ENCODE results near the gene HARBI1.
A peak's percentile ranks its signal among the peaks of the same experiment; 100 is the strongest.

The HARBI1 gene

DNA sequence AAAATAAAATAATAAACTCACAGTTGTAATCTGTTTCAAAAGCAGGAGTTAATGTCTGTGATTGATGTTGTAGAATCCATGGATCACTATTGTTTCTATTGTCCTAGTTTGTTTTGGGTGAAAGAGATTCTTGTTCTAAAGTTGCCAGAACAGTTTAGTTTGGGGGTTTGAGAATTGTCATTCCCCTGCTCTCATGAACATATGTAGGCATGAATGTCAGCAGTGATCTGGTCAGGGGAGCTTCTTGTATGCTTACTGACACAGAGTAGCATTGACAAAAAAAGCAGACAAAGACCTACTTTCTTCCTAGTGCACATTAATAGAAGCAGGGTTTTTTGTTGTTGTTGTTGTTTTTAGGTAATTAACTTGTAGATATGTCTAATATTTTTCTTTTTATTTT lies 44.8 kb upstream of the HARBI1 start:
- ChIA-PET CTCF (interaction anchor here (0.7 to 1.3 kb wide), 2 partner anchors 9 to 12 kb away, joined by 3 to 4 read pairs; no protein-coding TSS in a partner anchor), POLR2A (interaction anchor here (0.6 kb wide), 1 partner anchor 274 kb away, joined by 3 read pairs; no protein-coding TSS in a partner anchor)
- Histone ChIP-seq H3K4me3 (ENCODE audit: control insufficient read depth in 1 of 7, extremely low read depth in 1 of 7, insufficient read depth in 4 of 7, low read depth in 2 of 7, low read length in 6 of 7) (no peak overlapping the region), H3K27me3 (replicated peaks in 2 of 5; ENCODE audit: control insufficient read depth in 4 of 5, insufficient read depth in 5 of 5, low read length in 4 of 5) (no peaks in the 10 kb centered on the region), H3K36me3 (ENCODE audit: control insufficient read depth in 4 of 4, insufficient read depth in 4 of 4, low read length in 3 of 4) (peaks cover 34 to 87% (median 62%) of the 10 kb centered on the region in 4 experiments), H3K4me1 (ENCODE audit: control extremely low read depth in 1 of 4, control insufficient read depth in 4 of 4, insufficient read depth in 4 of 4, low read length in 3 of 4) (peaks cover 0 to 20% (median 7%) of the 10 kb centered on the region in 4 experiments), H3K9me3 (ENCODE audit: control extremely low read depth in 1 of 5, control insufficient read depth in 4 of 5, insufficient read depth in 2 of 5, low read depth in 1 of 5, low read length in 4 of 5) (no peaks in the 10 kb centered on the region), H3K27ac (ENCODE audit: insufficient read depth in 1 of 2, low read depth in 1 of 2, low read length in 2 of 2, poor library complexity in 1 of 2, severe bottlenecking in 2 of 2) (no peak overlapping the region)
- DNase-seq = no peak

DNA sequence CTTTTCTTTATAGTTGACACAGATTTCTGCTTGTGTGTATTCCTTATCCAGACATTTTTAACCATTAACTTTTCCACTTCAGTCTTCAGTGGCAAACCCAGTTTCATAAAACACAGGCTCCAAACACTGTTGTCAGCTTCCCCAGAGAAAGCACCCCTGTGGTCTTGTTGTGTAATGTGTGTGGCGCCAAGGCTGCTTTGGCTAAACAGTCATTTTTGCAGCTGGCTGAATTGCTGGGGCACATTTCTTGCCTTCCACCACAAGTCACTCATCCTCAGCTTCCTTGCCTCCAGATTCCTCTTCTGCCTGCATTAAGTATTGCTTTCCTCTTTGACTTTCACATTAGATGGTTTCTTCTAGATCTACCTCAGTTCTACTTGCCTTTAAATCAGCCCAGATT lies 42.9 kb upstream of the HARBI1 start:
- DNase-seq = peak in 2 of 3 donors; percentile 86
- Histone ChIP-seq H3K27me3 (replicated peaks in 2 of 5; ENCODE audit: control insufficient read depth in 4 of 5, insufficient read depth in 5 of 5, low read length in 4 of 5) (no peaks in the 10 kb centered on the region), H3K4me3 (ENCODE audit: control insufficient read depth in 1 of 7, extremely low read depth in 1 of 7, insufficient read depth in 4 of 7, low read depth in 2 of 7, low read length in 6 of 7) (no peak overlapping the region), H3K36me3 (ENCODE audit: control insufficient read depth in 4 of 4, insufficient read depth in 4 of 4, low read length in 3 of 4) (peaks cover 30 to 83% (median 60%) of the 10 kb centered on the region in 4 experiments), H3K27ac (ENCODE audit: insufficient read depth in 1 of 2, low read depth in 1 of 2, low read length in 2 of 2, poor library complexity in 1 of 2, severe bottlenecking in 2 of 2) (peak overlapping the region in 1 of 2 experiments; percentile 60), H3K4me1 (ENCODE audit: control extremely low read depth in 1 of 4, control insufficient read depth in 4 of 4, insufficient read depth in 4 of 4, low read length in 3 of 4) (peaks cover 0 to 20% (median 7%) of the 10 kb centered on the region in 4 experiments), H3K9me3 (ENCODE audit: control extremely low read depth in 1 of 5, control insufficient read depth in 4 of 5, insufficient read depth in 2 of 5, low read depth in 1 of 5, low read length in 4 of 5) (no peaks in the 10 kb centered on the region)
- WGBS (ENCODE audit: insufficient coverage) = no CpG with 5 or more reads among the region's 1 CpG
- POLR2A ChIA-PET = interaction anchor here (0.8 kb wide), 1 partner anchor 11 kb away, joined by 3 read pairs; no protein-coding TSS in a partner anchor
- CTCF ChIA-PET = interaction anchor here (0.7 to 2.6 kb wide), 8 partner anchors 10 to 42 kb away, joined by 3 to 8 read pairs (median 3); partner anchors contain the start of genes ARHGAP1 and ZNF408

DNA sequence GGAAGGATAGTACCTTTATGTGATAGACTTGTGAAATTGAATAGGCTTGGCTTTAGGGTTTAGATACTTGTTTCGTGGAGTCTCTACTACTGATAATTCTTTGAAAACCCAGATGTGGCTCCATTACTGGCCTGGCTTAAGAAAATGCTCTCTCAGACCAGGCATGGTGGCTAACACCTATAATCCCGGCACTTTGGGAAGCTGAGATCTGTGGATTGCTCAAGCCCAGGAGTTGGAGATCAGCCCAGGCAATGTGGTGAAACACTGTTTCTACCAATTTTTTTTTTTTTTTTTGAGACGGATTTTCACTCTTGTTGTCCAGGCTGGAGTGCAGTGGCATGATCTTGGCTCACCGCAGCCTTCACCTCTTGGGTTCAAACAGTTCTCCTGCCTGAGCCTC lies 41.2 kb upstream of the HARBI1 start:
- ChIA-PET POLR2A (no interaction called here), CTCF (interaction anchor here (1.3 to 2.6 kb wide), 2 partner anchors 11 to 33 kb away, joined by 3 to 8 read pairs; no protein-coding TSS in a partner anchor)
- Histone ChIP-seq H3K4me3 (ENCODE audit: control insufficient read depth in 1 of 7, extremely low read depth in 1 of 7, insufficient read depth in 4 of 7, low read depth in 2 of 7, low read length in 6 of 7) (no peak overlapping the region), H3K4me1 (ENCODE audit: control extremely low read depth in 1 of 4, control insufficient read depth in 4 of 4, insufficient read depth in 4 of 4, low read length in 3 of 4) (peaks cover 0 to 20% (median 7%) of the 10 kb centered on the region in 4 experiments), H3K27me3 (replicated peaks in 2 of 5; ENCODE audit: control insufficient read depth in 4 of 5, insufficient read depth in 5 of 5, low read length in 4 of 5) (no peaks in the 10 kb centered on the region), H3K27ac (ENCODE audit: insufficient read depth in 1 of 2, low read depth in 1 of 2, low read length in 2 of 2, poor library complexity in 1 of 2, severe bottlenecking in 2 of 2) (no peak overlapping the region), H3K36me3 (ENCODE audit: control insufficient read depth in 4 of 4, insufficient read depth in 4 of 4, low read length in 3 of 4) (peaks cover 22 to 75% (median 51%) of the 10 kb centered on the region in 4 experiments), H3K9me3 (ENCODE audit: control extremely low read depth in 1 of 5, control insufficient read depth in 4 of 5, insufficient read depth in 2 of 5, low read depth in 1 of 5, low read length in 4 of 5) (no peaks in the 10 kb centered on the region)
- 98% methylated on average over 4 of the region's 4 CpGs for WGBS (ENCODE audit: insufficient coverage)
- no peak for DNase-seq

DNA sequence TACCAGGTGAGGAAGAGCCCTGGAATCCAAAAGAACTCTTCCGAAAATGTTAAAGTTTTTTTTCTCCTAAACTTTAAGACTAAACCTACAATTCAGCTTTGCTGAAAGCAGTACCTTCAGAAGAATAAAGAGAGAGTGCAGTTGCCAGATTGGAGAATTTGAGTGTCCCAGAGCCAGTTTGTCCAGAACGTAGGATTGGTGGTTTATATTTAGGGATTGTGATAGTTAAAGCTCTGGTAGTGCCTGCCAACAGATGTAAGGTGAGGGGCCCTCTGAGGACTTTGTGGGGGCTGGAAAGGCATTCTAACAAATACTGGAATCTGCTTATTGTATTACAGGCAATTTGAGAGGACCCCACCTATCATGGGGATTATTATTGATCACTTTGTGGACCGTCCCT lies 40.2 kb upstream of the HARBI1 start:
- peaks cover 22 to 77% (median 52%) of the 10 kb centered on the region in 4 experiments for H3K36me3 ChIP-seq (ENCODE audit: control insufficient read depth in 4 of 4, insufficient read depth in 4 of 4, low read length in 3 of 4)
- ChIA-PET CTCF (interaction anchor here (1.1 to 1.7 kb wide), 3 partner anchors 12 to 32 kb away, joined by 3 to 6 read pairs (median 4); no protein-coding TSS in a partner anchor), POLR2A (no interaction called here)
- 100% methylated on average over 1 of the region's 3 CpGs for WGBS (ENCODE audit: insufficient coverage)
- H3K4me1 ChIP-seq (ENCODE audit: control extremely low read depth in 1 of 4, control insufficient read depth in 4 of 4, insufficient read depth in 4 of 4, low read length in 3 of 4) = peaks cover 0 to 20% (median 7%) of the 10 kb centered on the region in 4 experiments
- no peaks in the 10 kb centered on the region for H3K27me3 ChIP-seq (replicated peaks in 2 of 5; ENCODE audit: control insufficient read depth in 4 of 5, insufficient read depth in 5 of 5, low read length in 4 of 5)
- no peak overlapping the region for H3K4me3 ChIP-seq (ENCODE audit: control insufficient read depth in 1 of 7, extremely low read depth in 1 of 7, insufficient read depth in 4 of 7, low read depth in 2 of 7, low read length in 6 of 7)
- no peak overlapping the region for H3K27ac ChIP-seq (ENCODE audit: insufficient read depth in 1 of 2, low read depth in 1 of 2, low read length in 2 of 2, poor library complexity in 1 of 2, severe bottlenecking in 2 of 2)
- H3K9me3 ChIP-seq (ENCODE audit: control extremely low read depth in 1 of 5, control insufficient read depth in 4 of 5, insufficient read depth in 2 of 5, low read depth in 1 of 5, low read length in 4 of 5) = no peaks in the 10 kb centered on the region
- DNase-seq = no peak

DNA sequence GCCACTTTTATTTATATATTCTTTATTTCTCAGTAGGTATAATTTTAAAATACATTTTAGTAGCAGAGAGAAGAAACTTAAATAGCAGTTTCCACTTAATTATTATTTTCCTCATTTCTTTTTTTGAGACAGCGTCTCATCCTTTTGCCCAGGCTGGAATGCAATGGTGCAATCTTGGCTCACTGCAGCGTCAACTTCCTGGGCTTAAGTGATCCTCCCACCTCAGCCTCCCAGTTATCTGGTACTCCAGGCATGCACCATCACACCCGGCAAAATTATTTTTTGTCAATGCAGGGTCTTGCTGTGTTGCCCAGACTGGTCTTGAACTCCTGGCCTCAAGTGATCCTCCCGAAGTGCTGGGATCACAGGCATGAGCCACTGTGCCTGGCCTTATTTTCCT lies 38.6 kb upstream of the HARBI1 start:
- DNase-seq = no peak
- H3K27me3 ChIP-seq (replicated peaks in 2 of 5; ENCODE audit: control insufficient read depth in 4 of 5, insufficient read depth in 5 of 5, low read length in 4 of 5) = no peaks in the 10 kb centered on the region
- no peak overlapping the region for H3K4me3 ChIP-seq (ENCODE audit: control insufficient read depth in 1 of 7, extremely low read depth in 1 of 7, insufficient read depth in 4 of 7, low read depth in 2 of 7, low read length in 6 of 7)
- ChIA-PET POLR2A (no interaction called here), CTCF (no interaction called here)
- H3K4me1 ChIP-seq (ENCODE audit: control extremely low read depth in 1 of 4, control insufficient read depth in 4 of 4, insufficient read depth in 4 of 4, low read length in 3 of 4) = peaks cover 0 to 18% (median 7%) of the 10 kb centered on the region in 4 experiments
- no peaks in the 10 kb centered on the region for H3K9me3 ChIP-seq (ENCODE audit: control extremely low read depth in 1 of 5, control insufficient read depth in 4 of 5, insufficient read depth in 2 of 5, low read depth in 1 of 5, low read length in 4 of 5)
- 100% methylated on average over 3 of the region's 4 CpGs for WGBS (ENCODE audit: insufficient coverage)
- peaks cover 22 to 80% (median 58%) of the 10 kb centered on the region in 4 experiments for H3K36me3 ChIP-seq (ENCODE audit: control insufficient read depth in 4 of 4, insufficient read depth in 4 of 4, low read length in 3 of 4)
- no peak overlapping the region for H3K27ac ChIP-seq (ENCODE audit: insufficient read depth in 1 of 2, low read depth in 1 of 2, low read length in 2 of 2, poor library complexity in 1 of 2, severe bottlenecking in 2 of 2)

DNA sequence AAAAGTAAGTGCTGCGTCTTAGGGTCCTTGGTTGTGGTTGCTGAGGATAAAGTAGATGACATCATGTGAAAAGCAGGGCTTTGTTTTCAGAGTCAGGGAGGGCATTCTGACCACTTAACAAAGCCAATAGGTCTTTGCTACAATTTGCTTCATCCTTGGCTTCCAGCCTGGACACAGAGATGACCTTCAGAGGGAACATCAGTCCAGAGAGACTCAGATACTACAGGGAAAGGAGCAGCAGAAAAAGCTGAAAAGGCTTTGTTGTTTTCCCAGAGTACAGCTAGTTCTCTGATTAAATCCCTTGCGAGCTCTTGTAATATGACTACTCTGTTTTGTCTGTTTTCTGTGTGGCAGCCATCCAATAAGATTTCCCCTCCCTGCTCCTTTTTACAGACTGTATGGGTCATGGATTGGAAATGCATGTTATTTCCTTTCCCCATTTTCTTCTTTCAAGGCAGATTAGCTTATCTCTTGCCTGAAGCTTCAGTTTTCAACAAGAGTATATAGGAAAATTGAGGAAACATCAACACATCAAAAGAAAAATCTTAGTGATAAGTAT lies 32.2 kb upstream of the HARBI1 start:
- no peak overlapping the region for H3K27ac ChIP-seq (ENCODE audit: insufficient read depth in 1 of 2, low read depth in 1 of 2, low read length in 2 of 2, poor library complexity in 1 of 2, severe bottlenecking in 2 of 2)
- ChIA-PET POLR2A (no interaction called here), CTCF (interaction anchor here (0.7 to 1.4 kb wide), 3 partner anchors 10 to 31 kb away, joined by 3 to 4 read pairs (median 3); partner anchors contain the start of gene ATG13)
- H3K9me3 ChIP-seq (ENCODE audit: control extremely low read depth in 1 of 5, control insufficient read depth in 4 of 5, insufficient read depth in 2 of 5, low read depth in 1 of 5, low read length in 4 of 5) = no peaks in the 10 kb centered on the region
- no peak for DNase-seq
- H3K4me1 ChIP-seq (ENCODE audit: control extremely low read depth in 1 of 4, control insufficient read depth in 4 of 4, insufficient read depth in 4 of 4, low read length in 3 of 4) = no peaks in the 10 kb centered on the region
- no peaks in the 10 kb centered on the region for H3K27me3 ChIP-seq (replicated peaks in 2 of 5; ENCODE audit: control insufficient read depth in 4 of 5, insufficient read depth in 5 of 5, low read length in 4 of 5)
- peaks cover 26 to 73% (median 51%) of the 10 kb centered on the region in 4 experiments for H3K36me3 ChIP-seq (ENCODE audit: control insufficient read depth in 4 of 4, insufficient read depth in 4 of 4, low read length in 3 of 4)
- H3K4me3 ChIP-seq (ENCODE audit: control insufficient read depth in 1 of 7, extremely low read depth in 1 of 7, insufficient read depth in 4 of 7, low read depth in 2 of 7, low read length in 6 of 7) = no peak overlapping the region
- WGBS (ENCODE audit: insufficient coverage) = 100% methylated on average over 2 of the region's 2 CpGs

DNA sequence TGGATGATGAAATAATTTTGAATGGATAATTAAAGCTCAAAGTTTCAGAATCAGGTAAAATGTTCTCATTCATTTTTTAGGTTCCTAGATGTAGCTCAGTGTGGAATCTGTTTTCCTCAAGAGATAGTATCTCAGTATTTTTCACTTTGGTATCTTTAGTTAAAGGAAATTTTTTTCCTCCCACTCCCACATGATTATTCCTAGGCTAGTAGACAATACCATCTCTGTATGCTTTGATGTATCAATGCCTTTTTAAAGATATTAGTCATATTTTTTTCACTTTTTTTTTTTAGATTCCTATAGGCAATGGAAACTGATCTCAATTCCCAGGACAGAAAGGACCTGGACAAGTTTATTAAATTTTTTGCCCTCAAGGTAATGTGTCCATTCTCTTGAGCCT lies 27.0 kb upstream of the HARBI1 start:
- Histone ChIP-seq H3K4me1 (ENCODE audit: control extremely low read depth in 1 of 4, control insufficient read depth in 4 of 4, insufficient read depth in 4 of 4, low read length in 3 of 4) (peaks cover 0 to 3% (median 2%) of the 10 kb centered on the region in 4 experiments), H3K36me3 (ENCODE audit: control insufficient read depth in 4 of 4, insufficient read depth in 4 of 4, low read length in 3 of 4) (peaks cover 16 to 51% (median 37%) of the 10 kb centered on the region in 4 experiments), H3K9me3 (ENCODE audit: control extremely low read depth in 1 of 5, control insufficient read depth in 4 of 5, insufficient read depth in 2 of 5, low read depth in 1 of 5, low read length in 4 of 5) (no peaks in the 10 kb centered on the region), H3K4me3 (ENCODE audit: control insufficient read depth in 1 of 7, extremely low read depth in 1 of 7, insufficient read depth in 4 of 7, low read depth in 2 of 7, low read length in 6 of 7) (no peak overlapping the region), H3K27ac (ENCODE audit: insufficient read depth in 1 of 2, low read depth in 1 of 2, low read length in 2 of 2, poor library complexity in 1 of 2, severe bottlenecking in 2 of 2) (no peak overlapping the region), H3K27me3 (replicated peaks in 2 of 5; ENCODE audit: control insufficient read depth in 4 of 5, insufficient read depth in 5 of 5, low read length in 4 of 5) (no peaks in the 10 kb centered on the region)
- no peak for DNase-seq
- ChIA-PET POLR2A (interaction anchor here (0.7 kb wide), 1 partner anchor 142 kb away, joined by 3 read pairs; no protein-coding TSS in a partner anchor), CTCF (interaction anchor here (1.0 to 1.3 kb wide), 2 partner anchors 13 to 27 kb away, joined by 3 to 5 read pairs; no protein-coding TSS in a partner anchor)

All from common myeloid progenitor, CD34-positive (primary cell).